Frontal cortex (tissue), 4 donors: ENCODE measurements around the gene CDC42BPA. TPM values are rescaled to one million over a fixed set of nuclear protein-coding genes. Genes with fewer than 3 reads are reported as not detected.
"Not testable (repeated sequence)": the region's sequence is repeated elsewhere in the genome, so short reads cannot be mapped to it uniquely, and the experiment has no call there.

ENCODE experiments used
- DNase-seq, 2 donors: peaks; one replicate each; pipeline ENCODE4 v3.0.0; 2012; ENCODE audit warnings: low spot score in 2 of 2
- FAIRE-seq: peaks from 2 replicates; lab custom pipeline; 2012; peaks lifted over from hg19 to GRCh38; lab: Jason Lieb, UNC
- total RNA-seq: library from RNA; depleted of rRNA; stranded (reverse); fragments of >200 nt; gene quantifications from one replicate; pipeline ENCODE4 v1.2.3, GENCODE V29; 2014
- donor health status: control.
- donor health status: control.
- donor health status: control.

The CDC42BPA gene
- total RNA-seq, 1 donor from 2014 or later = 154 TPM

GRCh38 chr1:227312361-227313025 lies 5.8 kb downstream of the CDC42BPA start:
- no peak for FAIRE-seq
- no peak for DNase-seq

- DNase-seq (no peak), FAIRE-seq (no peak)
These were observed 6.8 kb downstream of the CDC42BPA start for GRCh38 chr1:227311389-227312001.

- no peak for DNase-seq
- FAIRE-seq = no peak
These were observed 9.6 kb downstream of the CDC42BPA start for GRCh38 chr1:227308367-227309336.

GRCh38 chr1:227306689-227307088 lies 11.6 kb downstream of the CDC42BPA start:
- FAIRE-seq = no peak
- DNase-seq = no peak

- FAIRE-seq = no peak
These were observed 12.2 kb downstream of the CDC42BPA start for GRCh38 chr1:227305894-227306626.

GRCh38 chr1:227304665-227305064 lies 13.6 kb downstream of the CDC42BPA start:
- DNase-seq = no peak
- FAIRE-seq = no peak

More at GRCh38 chr1:227305894-227306626, 12.2 kb downstream of the CDC42BPA start:
- DNase-seq = no peak

- no peak for FAIRE-seq
These were observed 14.6 kb downstream of the CDC42BPA start for GRCh38 chr1:227303662-227304061.

GRCh38 chr1:227300682-227301081 lies 17.6 kb downstream of the CDC42BPA start:
- FAIRE-seq (no peak), DNase-seq (no peak)

More at GRCh38 chr1:227303662-227304061, 14.6 kb downstream of the CDC42BPA start:
- DNase-seq = no peak

- DNase-seq (no peak), FAIRE-seq (no peak)
These were observed 18.6 kb downstream of the CDC42BPA start for GRCh38 chr1:227299688-227300087.

- FAIRE-seq (peak; percentile 60), DNase-seq (no peak)
These were observed 19.1 kb downstream of the CDC42BPA start for GRCh38 chr1:227299241-227299627.

GRCh38 chr1:227298512-227299240 lies 19.6 kb downstream of the CDC42BPA start:
- DNase-seq (no peak), FAIRE-seq (no peak)

- FAIRE-seq = no peak
- DNase-seq = no peak
These were observed 21.1 kb downstream of the CDC42BPA start for GRCh38 chr1:227297073-227297793.

- no peak for DNase-seq
- no peak for FAIRE-seq
These were observed 22.7 kb downstream of the CDC42BPA start for GRCh38 chr1:227295609-227296008.

GRCh38 chr1:227285745-227286144 lies 32.5 kb downstream of the CDC42BPA start:
- FAIRE-seq (no peak), DNase-seq (no peak)

- FAIRE-seq = no peak
- no peak for DNase-seq
These were observed 36.9 kb downstream of the CDC42BPA start for GRCh38 chr1:227281371-227281770.

- FAIRE-seq (no peak), DNase-seq (no peak)
These were observed 37.5 kb downstream of the CDC42BPA start for GRCh38 chr1:227280836-227281235.

- DNase-seq, FAIRE-seq: not testable (repeated sequence)
These were observed 42.1 kb downstream of the CDC42BPA start for GRCh38 chr1:227276156-227276693.

GRCh38 chr1:227273557-227273956 lies 44.7 kb downstream of the CDC42BPA start:
- FAIRE-seq = no peak
- no peak for DNase-seq
